Lung (tissue), 12 donors: Measurements from ENCODE around the gene ACP1. TPM values are rescaled to one million over a fixed set of nuclear protein-coding genes. Genes with fewer than 3 reads are reported as not detected.

Source experiments
- ATAC-seq: fragments of 200-7000 bp; cut with Tn5 transposase; one replicate; pipeline ENCODE4 v1.9.1; 2020; ENCODE audit warnings: moderate number of reproducible peaks; ENCODE audit not compliant: insufficient read depth, low FRiP score
- DNase-seq, 3 donors: peaks; one replicate each; pipeline ENCODE4 v3.0.0-alpha.2; 2013 to 2017
- H3K27ac ChIP-seq, 2 donors: one replicate each; pipeline ENCODE4 v1.5.1; 2013; ENCODE audit warnings: mild to moderate bottlenecking in 2 of 2, moderate library complexity in 2 of 2, control low read depth in 1 of 2, inconsistent platforms in 1 of 2, low read depth in 1 of 2, low read length in 1 of 2
- H3K27me3 ChIP-seq, 3 donors: one replicate each; pipeline ENCODE4 v1.5.1; 2013; ENCODE audit warnings: low read length in 2 of 3; ENCODE audit not compliant: control insufficient read depth in 3 of 3, insufficient read depth in 3 of 3
- H3K36me3 ChIP-seq, 4 donors: one replicate each; pipeline ENCODE4 v1.5.1; 2013; ENCODE audit warnings: low read length in 4 of 4, mild to moderate bottlenecking in 1 of 4, moderate library complexity in 1 of 4; ENCODE audit not compliant: control insufficient read depth in 4 of 4, insufficient read depth in 4 of 4
- H3K4me1 ChIP-seq, 5 donors: one replicate each; pipeline ENCODE4 v1.5.1; 2013; ENCODE audit warnings: low read length in 5 of 5, mild to moderate bottlenecking in 2 of 5, moderate library complexity in 1 of 5; ENCODE audit not compliant: control insufficient read depth in 5 of 5, insufficient read depth in 5 of 5
- H3K4me3 ChIP-seq: one replicate; pipeline ENCODE4 v1.5.1; 2013; ENCODE audit warnings: mild to moderate bottlenecking, control low read depth, moderate library complexity
- H3K9ac ChIP-seq, 2 donors: one replicate each; pipeline ENCODE4 v1.5.1; 2013; ENCODE audit warnings: low read length in 2 of 2, control low read depth in 1 of 2; ENCODE audit not compliant: insufficient read depth in 1 of 2
- H3K9me3 ChIP-seq, 4 donors: one replicate each; pipeline ENCODE4 v1.5.1; 2013; ENCODE audit warnings: low read length in 3 of 4, mild to moderate bottlenecking in 1 of 4, moderate library complexity in 1 of 4; ENCODE audit not compliant: control insufficient read depth in 4 of 4, insufficient read depth in 3 of 4
- CTCF ChIP-seq: IDR thresholded peaks from 2 replicates; pipeline ENCODE4 v1.5.1; 2012; ENCODE audit warnings: mild to moderate bottlenecking; ENCODE audit errors: control extremely low read depth, extremely low read depth
- WGBS, 2 donors: extraction: QIAGEN DNeasy Blood & Tissue Kit; methylation state at CpG; one replicate each; pipeline ENCODE4 v1.1.7; 2013; 5-methylcytosine and 5-hydroxymethylcytosine counted together
- polyA plus RNA-seq, 2 donors: library from polyadenylated mRNA; stranded (reverse); fragments of 200-250 nt; gene quantifications; one replicate each; pipeline ENCODE4 v1.2.1, GENCODE V29; 2013
- total RNA-seq, 2 donors: library from RNA; depleted of rRNA in 1 of 2; stranded (reverse); fragments of >200 nt in 1 of 2; gene quantifications; one replicate each; pipeline ENCODE4 v1.2.1, GENCODE V29; 2014 to 2021
- donor health status: control.
- donor health status: control.
- donor health status: Bipolar disorder and iron deficiency.
- donor health status: healthy.
- donor health status: DM: yes; HTN: yes; CAD: no.

ACP1 gene
- total and polyA plus RNA-seq, 4 donors = 66.0 to 136 (median 75.0) TPM

- Histone ChIP-seq H3K27me3 (peaks cover 6 to 28% (median 18%) of the 10 kb centered on the region in 3 donors), H3K9me3 (peaks cover 0 to 2% (median 0%) of the 10 kb centered on the region in 4 donors), H3K36me3 (no peaks in the 10 kb centered on the region), H3K9ac (no peak overlapping the region), H3K27ac (no peak overlapping the region), H3K4me3 (peak overlapping the region; percentile 33), H3K4me1 (peaks cover 0 to 20% (median 7%) of the 10 kb centered on the region in 5 donors)
- WGBS, 2 donors = 0 to 1% methylated on average over 29 to 46 of the region's 46 CpGs
- ATAC-seq = peak; percentile 30
- DNase-seq = peak; percentile 59 to 79 (median 72)
- no peak for TF ChIP-seq CTCF
Measured at GRCh38 chr2:287471-287885, 22.7 kb downstream of the ACP1 start.

- WGBS, 2 donors = 2% methylated on average over 63 to 128 of the region's 128 CpGs
- Histone ChIP-seq H3K4me3 (peak within 1 kb of the TSS; percentile 61), H3K9ac (no peak within 1 kb of the TSS), H3K27ac (no peak within 1 kb of the TSS), H3K36me3 (no peaks in the 10 kb centered on the region), H3K9me3 (peaks cover 0 to 2% (median 0%) of the 10 kb centered on the region in 4 donors), H3K4me1 (peaks cover 0 to 20% (median 7%) of the 10 kb centered on the region in 5 donors), H3K27me3 (peaks cover 6 to 28% (median 19%) of the 10 kb centered on the region in 3 donors)
- TF ChIP-seq CTCF = no peak
- peak in 2 of 3 donors; percentile 38 to 55 for DNase-seq
- peak; percentile 7 for ATAC-seq
Measured at GRCh38 chr2:287911-288757, 23.4 kb downstream of the ACP1 start, which contains the start of gene ALKAL2. Gene ALKAL2 (minus strand): TSS chr2:288091. CDS start chr2:287835, 256 bp downstream.

DNA sequence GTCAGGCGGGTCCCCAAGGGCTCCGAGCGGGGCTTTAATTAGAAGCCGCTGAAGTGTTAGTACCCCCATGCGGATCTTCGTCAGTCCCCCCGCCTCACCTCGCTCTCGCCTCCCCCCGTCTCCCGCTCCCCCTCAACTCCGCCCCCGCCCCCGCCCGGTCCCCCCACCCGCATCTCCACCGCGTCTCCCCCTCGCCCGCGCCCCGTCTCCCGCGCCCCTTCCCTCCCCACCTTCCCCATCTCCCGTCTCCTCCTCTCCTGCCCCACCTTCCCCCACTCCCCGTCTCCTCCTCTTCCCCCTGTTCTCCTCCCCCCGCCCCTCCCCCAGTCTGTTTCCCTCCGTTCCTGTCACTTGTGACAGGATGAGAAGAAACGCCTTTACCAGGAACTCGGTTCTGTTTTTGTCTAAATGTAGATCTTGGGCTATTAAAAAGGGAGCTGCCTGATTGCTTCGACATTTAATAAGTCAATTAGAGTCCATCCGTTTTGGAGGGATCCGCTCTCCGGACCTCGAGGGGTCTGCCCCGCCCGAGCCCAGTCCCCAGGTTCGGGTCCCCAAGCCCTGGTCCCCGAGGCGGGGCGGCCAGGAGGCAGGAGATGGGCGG is 24.1 kb downstream of the ACP1 start:
- H3K27me3 ChIP-seq = peaks cover 6 to 28% (median 19%) of the 10 kb centered on the region in 3 donors
- WGBS, 2 donors = 1 to 2% methylated on average over 36 to 42 of the region's 42 CpGs
- peak overlapping the region in 1 of 2 donors; percentile 32 for H3K27ac ChIP-seq
- peaks cover 0 to 20% (median 7%) of the 10 kb centered on the region in 5 donors for H3K4me1 ChIP-seq
- peak overlapping the region; percentile 61 for H3K4me3 ChIP-seq
- H3K9ac ChIP-seq = no peak overlapping the region
- ATAC-seq (no peak), DNase-seq (peak in 1 of 3 donors; percentile 27)
- no peaks in the 10 kb centered on the region for H3K36me3 ChIP-seq
- H3K9me3 ChIP-seq = peaks cover 0 to 2% (median 0%) of the 10 kb centered on the region in 4 donors
- no peak for TF ChIP-seq CTCF
